ENCODE results near the gene CISD1.

- TF ChIP-seq CTCF (IDR thresholded peaks at IDR 0.05) (no peak), POLR2AphosphoS5 (IDR thresholded peaks at IDR 0.05) (no peak)
Observed at GRCh38 chr10:58328233-58328632, 59.3 kb downstream of the CISD1 start.
